HCT116 (cell line): ENCODE data around the gene MCTP2.

Experiments
- CBX3 ChIP-seq: IDR thresholded peaks from 2 replicates; pipeline ENCODE4 v1.6.1; 2012; ENCODE audit warnings: low read depth
- EZH2 ChIP-seq: fragments of 200-600 bp; sonication (generic); IDR thresholded peaks from 2 replicates; pipeline ENCODE4 v1.6.1; 2017; ENCODE audit warnings: antibody characterized with exemption, mixed run types
- POLR2A ChIP-seq: IDR thresholded peaks from 2 replicates; pipeline ENCODE4 v1.7.0; 2011; ENCODE audit warnings: borderline replicate concordance; ENCODE audit not compliant: insufficient read depth, insufficient read length; ENCODE audit errors: extremely low read depth
- YY1 ChIP-seq: IDR thresholded peaks from 2 replicates; pipeline ENCODE4 v1.6.1; 2011; ENCODE audit warnings: low read length, low read depth, moderate library complexity, mild to moderate bottlenecking; ENCODE audit not compliant: insufficient replicate concordance; ENCODE audit errors: extremely low read depth
- TF ChIP-seq, protein P1 (sequence below): IDR thresholded peaks from 2 replicates; pipeline ENCODE4 v1.6.1; 2012
- TF ChIP-seq, protein P2 (sequence below), 3 experiments: fragments of 200-600 bp in 1 of 3; sonication (generic) in 1 of 3; IDR thresholded peaks in 2 of 3; conservative IDR thresholded peaks in 1 of 3; 2 replicates each; pipeline ENCODE4 v1.5.1; 2012 to 2017; ENCODE audit warnings: low read depth in 2 of 3, low read length in 2 of 3, antibody characterized with exemption in 1 of 3, borderline replicate concordance in 1 of 3, control low read depth in 1 of 3, mild to moderate bottlenecking in 1 of 3, mixed read lengths in 1 of 3, mixed run types in 1 of 3, moderate library complexity in 1 of 3; ENCODE audit not compliant: insufficient read depth in 1 of 3
- TF ChIP-seq, protein P3 (sequence below): IDR thresholded peaks from 2 replicates; pipeline ENCODE4 v1.6.1; 2012

DNA sequence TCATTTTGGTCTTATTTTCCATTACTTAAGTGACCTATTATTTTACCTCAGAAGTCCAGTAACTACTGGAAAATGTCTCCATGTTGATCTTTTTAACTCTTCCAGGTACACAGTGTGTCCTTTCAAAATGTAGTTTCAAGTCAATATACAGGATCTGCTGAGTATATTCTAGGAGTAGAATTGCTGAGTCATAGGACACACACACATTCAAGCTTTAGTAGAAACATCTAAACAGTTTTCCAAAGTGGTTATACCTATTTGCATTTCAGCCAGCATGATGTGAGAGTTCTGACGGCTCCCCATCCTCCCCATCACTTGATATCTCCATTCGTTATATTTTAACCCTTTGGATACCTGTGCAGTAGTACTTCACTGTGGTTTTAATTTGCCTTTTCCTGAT lies 271.9 kb downstream of the MCTP2 start:
- TF ChIP-seq, protein P1, sequence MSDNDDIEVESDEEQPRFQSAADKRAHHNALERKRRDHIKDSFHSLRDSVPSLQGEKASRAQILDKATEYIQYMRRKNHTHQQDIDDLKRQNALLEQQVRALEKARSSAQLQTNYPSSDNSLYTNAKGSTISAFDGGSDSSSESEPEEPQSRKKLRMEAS: no peak
- no peak for TF ChIP-seq EZH2
- TF ChIP-seq, protein P2, sequence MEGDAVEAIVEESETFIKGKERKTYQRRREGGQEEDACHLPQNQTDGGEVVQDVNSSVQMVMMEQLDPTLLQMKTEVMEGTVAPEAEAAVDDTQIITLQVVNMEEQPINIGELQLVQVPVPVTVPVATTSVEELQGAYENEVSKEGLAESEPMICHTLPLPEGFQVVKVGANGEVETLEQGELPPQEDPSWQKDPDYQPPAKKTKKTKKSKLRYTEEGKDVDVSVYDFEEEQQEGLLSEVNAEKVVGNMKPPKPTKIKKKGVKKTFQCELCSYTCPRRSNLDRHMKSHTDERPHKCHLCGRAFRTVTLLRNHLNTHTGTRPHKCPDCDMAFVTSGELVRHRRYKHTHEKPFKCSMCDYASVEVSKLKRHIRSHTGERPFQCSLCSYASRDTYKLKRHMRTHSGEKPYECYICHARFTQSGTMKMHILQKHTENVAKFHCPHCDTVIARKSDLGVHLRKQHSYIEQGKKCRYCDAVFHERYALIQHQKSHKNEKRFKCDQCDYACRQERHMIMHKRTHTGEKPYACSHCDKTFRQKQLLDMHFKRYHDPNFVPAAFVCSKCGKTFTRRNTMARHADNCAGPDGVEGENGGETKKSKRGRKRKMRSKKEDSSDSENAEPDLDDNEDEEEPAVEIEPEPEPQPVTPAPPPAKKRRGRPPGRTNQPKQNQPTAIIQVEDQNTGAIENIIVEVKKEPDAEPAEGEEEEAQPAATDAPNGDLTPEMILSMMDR (IDR thresholded peaks at IDR 0.05 in 2 of 3, conservative IDR thresholded peaks at IDR 0.05 in 1 of 3; ENCODE audit: borderline replicate concordance in 1 of 3, insufficient read depth in 1 of 3, low read depth in 2 of 3, low read length in 2 of 3): no peak
- TF ChIP-seq CBX3: no peak
- no peak for TF ChIP-seq POLR2A
- no peak for TF ChIP-seq YY1
- TF ChIP-seq, protein P3, sequence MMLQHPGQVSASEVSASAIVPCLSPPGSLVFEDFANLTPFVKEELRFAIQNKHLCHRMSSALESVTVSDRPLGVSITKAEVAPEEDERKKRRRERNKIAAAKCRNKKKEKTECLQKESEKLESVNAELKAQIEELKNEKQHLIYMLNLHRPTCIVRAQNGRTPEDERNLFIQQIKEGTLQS: no peak
